ENCODE measurements around the gene HDAC7. TPM values are rescaled to one million over a fixed set of nuclear protein-coding genes. Genes with fewer than 3 reads are reported as not detected.
"Not testable (repeated sequence)": the region's sequence is repeated elsewhere in the genome, so short reads cannot be mapped to it uniquely, and the experiment has no call there.

The HDAC7 gene
- total and polyA plus RNA-seq, 2 donors (not counting 1 experiment from before 2014, with no cell fraction given), result 28.1 to 31.6 TPM

- Histone ChIP-seq H3K27me3 (ENCODE audit: control insufficient read depth, insufficient read depth, low read length) (no peaks in the 10 kb centered on the region), H3K4me2 (ENCODE audit: extremely low read depth, insufficient read depth, low read length) (no peak overlapping the region), H3K4me3 (replicated peaks in 1 of 4; ENCODE audit: control extremely low read depth in 1 of 4, insufficient read depth in 1 of 4, low read depth in 3 of 4, low read length in 4 of 4) (no peak overlapping the region), H3K9ac (ENCODE audit: insufficient read depth, low read length) (no peak overlapping the region), H4K20me1 (ENCODE audit: control insufficient read depth, extremely low read depth, insufficient read depth, low read length) (no peaks in the 10 kb centered on the region), H3K79me2 (ENCODE audit: control insufficient read depth, insufficient read depth, low read length) (no peaks in the 10 kb centered on the region), H3K36me3 (ENCODE audit: control insufficient read depth, insufficient read depth, low read length) (peaks cover 12% of the 10 kb centered on the region), H2AFZ (ENCODE audit: low read length) (no peak overlapping the region), H3K9me3 (ENCODE audit: control insufficient read depth, insufficient read depth, low read depth, low read length) (no peaks in the 10 kb centered on the region), H3K4me1 (ENCODE audit: control insufficient read depth, extremely low read depth, insufficient read depth, low read length) (peaks cover 2% of the 10 kb centered on the region), H3K27ac (ENCODE audit: insufficient read depth, low read length) (no peak overlapping the region)
- peak in 1 of 2 donors; percentile 50 for DNase-seq (ENCODE audit: low read depth in 2 of 2)
- TF ChIP-seq, protein P1, sequence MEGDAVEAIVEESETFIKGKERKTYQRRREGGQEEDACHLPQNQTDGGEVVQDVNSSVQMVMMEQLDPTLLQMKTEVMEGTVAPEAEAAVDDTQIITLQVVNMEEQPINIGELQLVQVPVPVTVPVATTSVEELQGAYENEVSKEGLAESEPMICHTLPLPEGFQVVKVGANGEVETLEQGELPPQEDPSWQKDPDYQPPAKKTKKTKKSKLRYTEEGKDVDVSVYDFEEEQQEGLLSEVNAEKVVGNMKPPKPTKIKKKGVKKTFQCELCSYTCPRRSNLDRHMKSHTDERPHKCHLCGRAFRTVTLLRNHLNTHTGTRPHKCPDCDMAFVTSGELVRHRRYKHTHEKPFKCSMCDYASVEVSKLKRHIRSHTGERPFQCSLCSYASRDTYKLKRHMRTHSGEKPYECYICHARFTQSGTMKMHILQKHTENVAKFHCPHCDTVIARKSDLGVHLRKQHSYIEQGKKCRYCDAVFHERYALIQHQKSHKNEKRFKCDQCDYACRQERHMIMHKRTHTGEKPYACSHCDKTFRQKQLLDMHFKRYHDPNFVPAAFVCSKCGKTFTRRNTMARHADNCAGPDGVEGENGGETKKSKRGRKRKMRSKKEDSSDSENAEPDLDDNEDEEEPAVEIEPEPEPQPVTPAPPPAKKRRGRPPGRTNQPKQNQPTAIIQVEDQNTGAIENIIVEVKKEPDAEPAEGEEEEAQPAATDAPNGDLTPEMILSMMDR (conservative IDR thresholded peaks at IDR 0.05 in 1 of 2, IDR thresholded peaks at IDR 0.05 in 1 of 2; ENCODE audit: low read depth in 1 of 2, low read length in 2 of 2), result no peak
Observed at GRCh38 chr12:47843226-47843980, 23.7 kb upstream of the HDAC7 start.

DNA sequence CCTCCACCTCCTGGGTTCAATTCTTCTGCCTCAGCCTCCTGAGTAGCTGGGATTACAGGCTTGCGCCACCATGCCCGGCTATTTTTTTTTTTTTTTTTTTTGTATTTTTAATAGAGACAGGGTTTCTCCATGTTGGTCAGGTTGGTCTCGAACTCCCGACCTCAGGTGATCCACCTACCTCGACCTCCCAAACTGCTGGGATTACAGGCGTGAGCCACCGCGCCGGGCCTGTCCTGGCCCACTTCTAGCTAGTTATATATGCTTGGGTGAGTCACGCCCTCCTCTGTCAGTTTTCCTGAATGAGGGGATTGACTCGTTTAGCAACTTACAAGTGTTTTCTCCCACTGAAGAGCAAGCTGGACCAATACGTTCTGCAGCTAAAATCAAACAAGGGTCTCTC, 22.8 kb upstream of the HDAC7 start:
- H3K27ac ChIP-seq (ENCODE audit: insufficient read depth, low read length); H3K9ac ChIP-seq (ENCODE audit: insufficient read depth, low read length); H3K79me2 ChIP-seq (ENCODE audit: control insufficient read depth, insufficient read depth, low read length); H3K9me3 ChIP-seq (ENCODE audit: control insufficient read depth, insufficient read depth, low read depth, low read length); H3K4me3 ChIP-seq (replicated peaks in 1 of 4; ENCODE audit: control extremely low read depth in 1 of 4, insufficient read depth in 1 of 4, low read depth in 3 of 4, low read length in 4 of 4); H3K27me3 ChIP-seq (ENCODE audit: control insufficient read depth, insufficient read depth, low read length); H3K4me1 ChIP-seq (ENCODE audit: control insufficient read depth, extremely low read depth, insufficient read depth, low read length); H4K20me1 ChIP-seq (ENCODE audit: control insufficient read depth, extremely low read depth, insufficient read depth, low read length); H3K4me2 ChIP-seq (ENCODE audit: extremely low read depth, insufficient read depth, low read length); H2AFZ ChIP-seq (ENCODE audit: low read length); DNase-seq (ENCODE audit: low read depth in 2 of 2): not testable (repeated sequence)
- peaks cover 12% of the 10 kb centered on the region for H3K36me3 ChIP-seq (ENCODE audit: control insufficient read depth, insufficient read depth, low read length)

GRCh38 chr12:47841910-47842309, 22.2 kb upstream of the HDAC7 start:
- Histone ChIP-seq H3K79me2 (ENCODE audit: control insufficient read depth, insufficient read depth, low read length) (no peaks in the 10 kb centered on the region), H4K20me1 (ENCODE audit: control insufficient read depth, extremely low read depth, insufficient read depth, low read length) (no peaks in the 10 kb centered on the region), H2AFZ (ENCODE audit: low read length) (no peak overlapping the region), H3K27me3 (ENCODE audit: control insufficient read depth, insufficient read depth, low read length) (no peaks in the 10 kb centered on the region), H3K9ac (ENCODE audit: insufficient read depth, low read length) (no peak overlapping the region), H3K9me3 (ENCODE audit: control insufficient read depth, insufficient read depth, low read depth, low read length) (no peaks in the 10 kb centered on the region), H3K4me1 (ENCODE audit: control insufficient read depth, extremely low read depth, insufficient read depth, low read length) (peaks cover 2% of the 10 kb centered on the region), H3K4me2 (ENCODE audit: extremely low read depth, insufficient read depth, low read length) (no peak overlapping the region), H3K36me3 (ENCODE audit: control insufficient read depth, insufficient read depth, low read length) (peaks cover 12% of the 10 kb centered on the region), H3K27ac (ENCODE audit: insufficient read depth, low read length) (no peak overlapping the region), H3K4me3 (replicated peaks in 1 of 4; ENCODE audit: control extremely low read depth in 1 of 4, insufficient read depth in 1 of 4, low read depth in 3 of 4, low read length in 4 of 4) (no peak overlapping the region)
- TF ChIP-seq EZH2 (IDR thresholded peaks at IDR 0.05; ENCODE audit: low read length, missing control alignments), result no peak
- TF ChIP-seq, protein P1 (conservative IDR thresholded peaks at IDR 0.05 in 1 of 2, IDR thresholded peaks at IDR 0.05 in 1 of 2; ENCODE audit: low read depth in 1 of 2, low read length in 2 of 2), result no peak
- no peak for DNase-seq (ENCODE audit: low read depth in 2 of 2)
